ENCODE data around the gene MIAT.

Gene MIAT

GRCh38 chr22:26608129-26608528 is 49.3 kb upstream of the MIAT start:
- POLR2A ChIA-PET = no interaction called here
- Histone ChIP-seq H3K9me3 (ENCODE audit: control insufficient read depth, insufficient read depth, low read depth, low read length) (no peaks in the 10 kb centered on the region), H3K36me3 (ENCODE audit: control insufficient read depth in 2 of 2, insufficient read depth in 1 of 2, low read length in 2 of 2) (no peaks in the 10 kb centered on the region), H3K4me1 (ENCODE audit: control insufficient read depth, insufficient read depth, low read length) (no peaks in the 10 kb centered on the region), H3K4me3 (ENCODE audit: low read depth, low read length) (no peak overlapping the region), H3K27ac (ENCODE audit: extremely low read depth, low read depth, low read length) (no peak overlapping the region)
- CTCF ChIA-PET = no interaction called here
- TF ChIP-seq ZNF768 (tag by site-specific recombination; IDR thresholded peaks at IDR 0.05) (peak; percentile 86), ZNF341 (tag by site-specific recombination; IDR thresholded peaks at IDR 0.05; ENCODE audit: low read depth) (no peak), ZBTB21 (tag by site-specific recombination; IDR thresholded peaks at IDR 0.05) (no peak), ZNF146 (tag by site-specific recombination; IDR thresholded peaks at IDR 0.05) (no peak), ZNF112 (tag by site-specific recombination; IDR thresholded peaks at IDR 0.05) (no peak), SP2 (tag by site-specific recombination; IDR thresholded peaks at IDR 0.05) (no peak), ZNF664 (tag by site-specific recombination; IDR thresholded peaks at IDR 0.05) (peak; percentile 62; the same call in 1 of the 2 replicates)

- Histone ChIP-seq H3K27ac (ENCODE audit: extremely low read depth, low read depth, low read length) (no peak overlapping the region), H3K4me1 (ENCODE audit: control insufficient read depth, insufficient read depth, low read length) (no peaks in the 10 kb centered on the region), H3K4me3 (ENCODE audit: low read depth, low read length) (no peak overlapping the region), H3K9me3 (ENCODE audit: control insufficient read depth, insufficient read depth, low read depth, low read length) (no peaks in the 10 kb centered on the region), H3K36me3 (ENCODE audit: control insufficient read depth in 2 of 2, insufficient read depth in 1 of 2, low read length in 2 of 2) (no peaks in the 10 kb centered on the region)
- POLR2A ChIA-PET = no interaction called here
- CTCF ChIA-PET = no interaction called here
- TF ChIP-seq ZBTB17 (tag by site-specific recombination; IDR thresholded peaks at IDR 0.05) = peak; percentile 55; the same call in 1 of the 2 replicates
- peak; percentile 67; the same call in 1 of the 2 replicates for TF ChIP-seq ZNF776 (tag by site-specific recombination; IDR thresholded peaks at IDR 0.05; ENCODE audit: borderline replicate concordance)
- peak; percentile 89 for TF ChIP-seq ZNF366 (tag by site-specific recombination; conservative IDR thresholded peaks at IDR 0.05)
- TF ChIP-seq, protein P1, sequence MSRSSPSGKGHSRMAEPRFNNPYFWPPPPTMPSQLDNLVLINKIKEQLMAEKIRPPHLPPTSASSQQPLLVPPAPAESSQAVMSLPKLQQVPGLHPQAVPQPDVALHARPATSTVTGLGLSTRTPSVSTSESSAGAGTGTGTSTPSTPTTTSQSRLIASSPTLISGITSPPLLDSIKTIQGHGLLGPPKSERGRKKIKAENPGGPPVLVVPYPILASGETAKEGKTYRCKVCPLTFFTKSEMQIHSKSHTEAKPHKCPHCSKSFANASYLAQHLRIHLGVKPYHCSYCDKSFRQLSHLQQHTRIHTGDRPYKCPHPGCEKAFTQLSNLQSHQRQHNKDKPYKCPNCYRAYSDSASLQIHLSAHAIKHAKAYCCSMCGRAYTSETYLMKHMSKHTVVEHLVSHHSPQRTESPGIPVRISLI (tag by site-specific recombination; IDR thresholded peaks at IDR 0.05) = no peak
These were observed 48.1 kb upstream of the MIAT start for GRCh38 chr22:26609287-26609686.

GRCh38 chr22:26610072-26610958 is 47.1 kb upstream of the MIAT start:
- CTCF ChIA-PET = no interaction called here
- no peak overlapping the region for H3K27ac ChIP-seq (ENCODE audit: extremely low read depth, low read depth, low read length)

DNA sequence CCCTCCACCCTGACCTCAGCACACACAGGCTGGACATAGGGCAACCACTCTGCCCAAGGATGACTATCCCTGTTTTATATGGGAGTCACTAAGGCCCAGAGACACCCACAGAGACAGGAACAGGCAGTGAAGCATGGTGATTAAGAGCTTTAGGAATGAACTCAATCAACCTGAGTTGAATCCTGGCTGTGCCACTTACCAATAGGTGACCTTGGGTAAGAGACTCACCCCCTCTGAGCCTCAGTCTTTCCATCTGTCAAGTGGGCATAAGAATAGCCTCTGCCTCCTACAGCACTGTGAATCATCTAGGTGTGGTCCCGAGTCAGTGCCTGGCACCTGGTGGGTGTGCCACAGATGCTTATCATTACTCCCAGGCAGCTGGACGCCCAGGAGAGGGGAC is 46.4 kb upstream of the MIAT start:
- Histone ChIP-seq H3K27ac (ENCODE audit: extremely low read depth, low read depth, low read length) (no peak overlapping the region), H3K4me3 (ENCODE audit: low read depth, low read length) (no peak overlapping the region), H3K9me3 (ENCODE audit: control insufficient read depth, insufficient read depth, low read depth, low read length) (no peaks in the 10 kb centered on the region), H3K4me1 (ENCODE audit: control insufficient read depth, insufficient read depth, low read length) (no peaks in the 10 kb centered on the region), H3K36me3 (ENCODE audit: control insufficient read depth in 2 of 2, insufficient read depth in 1 of 2, low read length in 2 of 2) (no peaks in the 10 kb centered on the region)
- ChIA-PET CTCF (no interaction called here), POLR2A (no interaction called here)
- TF ChIP-seq ZNF292 (tag by site-specific recombination; IDR thresholded peaks at IDR 0.05; ENCODE audit: borderline replicate concordance, low read depth) (no peak), TRIM28 (IDR thresholded peaks at IDR 0.05; ENCODE audit: borderline replicate concordance, low read length) (no peak), BCL11B (tag by site-specific recombination; IDR thresholded peaks at IDR 0.05; ENCODE audit: low read depth) (no peak), ZNF510 (tag by site-specific recombination; IDR thresholded peaks at IDR 0.05; ENCODE audit: insufficient replicate concordance) (no peak), KLF10 (tag by site-specific recombination; IDR thresholded peaks at IDR 0.05) (no peak), ZNF639 (tag by site-specific recombination; IDR thresholded peaks at IDR 0.05) (no peak), ZNF19 (tag by site-specific recombination; IDR thresholded peaks at IDR 0.05; ENCODE audit: low read depth) (no peak)
- TF ChIP-seq, protein P2, sequence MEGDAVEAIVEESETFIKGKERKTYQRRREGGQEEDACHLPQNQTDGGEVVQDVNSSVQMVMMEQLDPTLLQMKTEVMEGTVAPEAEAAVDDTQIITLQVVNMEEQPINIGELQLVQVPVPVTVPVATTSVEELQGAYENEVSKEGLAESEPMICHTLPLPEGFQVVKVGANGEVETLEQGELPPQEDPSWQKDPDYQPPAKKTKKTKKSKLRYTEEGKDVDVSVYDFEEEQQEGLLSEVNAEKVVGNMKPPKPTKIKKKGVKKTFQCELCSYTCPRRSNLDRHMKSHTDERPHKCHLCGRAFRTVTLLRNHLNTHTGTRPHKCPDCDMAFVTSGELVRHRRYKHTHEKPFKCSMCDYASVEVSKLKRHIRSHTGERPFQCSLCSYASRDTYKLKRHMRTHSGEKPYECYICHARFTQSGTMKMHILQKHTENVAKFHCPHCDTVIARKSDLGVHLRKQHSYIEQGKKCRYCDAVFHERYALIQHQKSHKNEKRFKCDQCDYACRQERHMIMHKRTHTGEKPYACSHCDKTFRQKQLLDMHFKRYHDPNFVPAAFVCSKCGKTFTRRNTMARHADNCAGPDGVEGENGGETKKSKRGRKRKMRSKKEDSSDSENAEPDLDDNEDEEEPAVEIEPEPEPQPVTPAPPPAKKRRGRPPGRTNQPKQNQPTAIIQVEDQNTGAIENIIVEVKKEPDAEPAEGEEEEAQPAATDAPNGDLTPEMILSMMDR (tag by site-specific recombination; IDR thresholded peaks at IDR 0.05) = no peak

More at GRCh38 chr22:26610072-26610958, 47.1 kb upstream of the MIAT start:
- Histone ChIP-seq H3K4me3 (ENCODE audit: low read depth, low read length) (no peak overlapping the region), H3K9me3 (ENCODE audit: control insufficient read depth, insufficient read depth, low read depth, low read length) (no peaks in the 10 kb centered on the region), H3K4me1 (ENCODE audit: control insufficient read depth, insufficient read depth, low read length) (no peaks in the 10 kb centered on the region), H3K36me3 (ENCODE audit: control insufficient read depth in 2 of 2, insufficient read depth in 1 of 2, low read length in 2 of 2) (no peaks in the 10 kb centered on the region)
- POLR2A ChIA-PET = no interaction called here
- TF ChIP-seq ZNF138 (tag by site-specific recombination; IDR thresholded peaks at IDR 0.05; ENCODE audit: borderline replicate concordance) = no peak
- no peak for TF ChIP-seq ZNF658 (tag by site-specific recombination; IDR thresholded peaks at IDR 0.05)
- no peak for TF ChIP-seq GLI2 (tag by site-specific recombination; IDR thresholded peaks at IDR 0.05; ENCODE audit: borderline replicate concordance, low read depth)
- TF ChIP-seq ZNF529 (tag by site-specific recombination; IDR thresholded peaks at IDR 0.05; ENCODE audit: insufficient replicate concordance) = no peak
- no peak for TF ChIP-seq SALL2 (tag by site-specific recombination; IDR thresholded peaks at IDR 0.05; ENCODE audit: borderline replicate concordance)
- no peak for TF ChIP-seq BCL6B (tag by site-specific recombination; IDR thresholded peaks at IDR 0.05)

All from HEK293 (cell line).